NOMO-1 treated with DMSO at 0.1 percent for 48 hours (cell line): ENCODE data around the gene PTGFRN.
"Not testable (repeated sequence)": the region's sequence is repeated elsewhere in the genome, so short reads cannot be mapped to it uniquely, and the experiment has no call there.

ENCODE experiments used
- DNase-seq: peaks from one replicate; lab custom pipeline; 2025; ENCODE audit not compliant: unreplicated experiment; lab: John Stamatoyannopoulos, UW

Gene PTGFRN

DNA sequence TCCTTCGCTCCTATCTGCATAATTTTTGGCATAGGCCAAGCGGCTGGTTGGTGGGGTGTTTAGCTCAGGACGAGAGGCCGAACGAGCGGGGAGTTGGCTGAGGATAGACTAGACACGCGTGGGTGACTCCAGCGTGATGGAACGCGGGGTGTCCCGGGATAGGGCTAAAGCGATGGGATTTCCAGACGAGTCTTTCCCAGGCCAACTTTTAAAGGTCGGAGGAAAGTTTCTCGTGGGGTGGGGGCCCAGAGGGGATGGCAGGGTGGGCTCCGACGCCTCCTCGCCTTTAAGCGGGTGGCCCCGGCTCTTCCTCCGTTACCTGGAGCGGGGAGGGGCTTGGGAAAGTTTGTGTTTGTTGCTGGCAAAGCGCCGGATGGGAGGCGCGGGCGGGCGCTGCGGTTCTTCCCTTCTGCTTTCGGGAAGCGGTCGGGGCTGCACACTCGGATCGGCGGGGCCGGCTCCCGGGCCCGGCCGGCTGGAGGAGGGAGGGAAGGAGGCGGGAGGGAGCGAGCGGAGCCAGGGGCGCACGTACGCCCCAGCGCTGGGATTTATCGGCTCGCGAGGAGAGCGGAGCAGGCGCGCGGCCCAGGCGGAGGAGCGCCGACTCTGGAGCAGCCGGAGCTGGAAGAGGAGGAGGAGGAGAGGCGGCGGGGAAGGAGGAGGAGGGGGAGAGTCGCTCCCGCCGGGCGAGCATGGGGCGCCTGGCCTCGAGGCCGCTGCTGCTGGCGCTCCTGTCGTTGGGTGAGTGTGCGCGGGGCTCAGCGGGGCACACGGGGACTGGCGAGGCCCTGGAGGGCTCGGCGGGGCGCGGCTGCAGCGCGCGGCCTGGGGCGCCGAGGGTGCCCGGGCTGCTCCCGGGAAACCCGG lies at the start of gene PTGFRN:
PTGFRN (plus strand) TSS at position 405 of the 867 bp plus-strand sequence; CDS start at position 693, 288 bp downstream.
- peak; percentile 10 for DNase-seq

DNA sequence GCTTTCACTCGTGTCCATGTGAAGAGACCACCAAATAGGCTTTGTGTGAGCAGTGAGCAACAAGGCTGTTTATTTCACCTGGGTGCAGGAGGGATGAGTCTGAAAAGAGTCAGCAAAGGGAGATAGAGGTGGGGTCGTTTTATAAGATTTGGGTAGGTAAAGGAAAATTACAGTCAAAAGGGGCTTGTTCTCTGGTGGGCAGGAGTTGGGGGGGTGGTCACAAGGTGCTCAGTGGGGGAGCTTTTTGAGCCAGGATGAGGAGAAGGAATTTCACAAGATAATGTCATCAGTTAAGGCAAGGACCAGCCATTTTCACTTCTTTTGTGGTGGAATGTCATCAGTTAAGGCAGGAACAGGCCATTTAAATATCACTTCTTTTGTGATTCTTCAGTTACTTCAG lies 49.5 kb upstream of the PTGFRN start:
- DNase-seq: not testable (repeated sequence)

- no peak for DNase-seq
These were observed 48.6 kb upstream of the PTGFRN start for GRCh38 chr1:116861137-116861536.

DNA sequence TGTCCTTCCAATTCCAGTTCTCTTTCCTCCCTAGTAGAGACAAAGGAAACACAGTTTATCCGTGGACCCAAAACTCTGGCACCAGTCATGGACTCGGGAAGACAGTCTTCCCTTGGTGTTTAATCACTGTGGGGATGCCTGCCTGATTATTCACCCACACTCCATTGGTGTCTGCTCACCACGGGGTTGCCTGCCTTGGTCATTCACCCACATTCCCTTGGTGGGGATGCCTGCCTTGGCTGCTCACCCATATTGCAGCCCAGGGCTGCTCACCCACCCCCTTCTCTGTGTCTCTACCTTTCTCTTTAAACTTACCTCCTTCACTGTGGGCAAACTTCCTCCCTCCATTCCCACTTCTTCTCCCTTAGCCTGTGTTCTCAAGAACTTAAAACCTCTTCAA lies 46.7 kb upstream of the PTGFRN start:
- DNase-seq: not testable (repeated sequence)

DNA sequence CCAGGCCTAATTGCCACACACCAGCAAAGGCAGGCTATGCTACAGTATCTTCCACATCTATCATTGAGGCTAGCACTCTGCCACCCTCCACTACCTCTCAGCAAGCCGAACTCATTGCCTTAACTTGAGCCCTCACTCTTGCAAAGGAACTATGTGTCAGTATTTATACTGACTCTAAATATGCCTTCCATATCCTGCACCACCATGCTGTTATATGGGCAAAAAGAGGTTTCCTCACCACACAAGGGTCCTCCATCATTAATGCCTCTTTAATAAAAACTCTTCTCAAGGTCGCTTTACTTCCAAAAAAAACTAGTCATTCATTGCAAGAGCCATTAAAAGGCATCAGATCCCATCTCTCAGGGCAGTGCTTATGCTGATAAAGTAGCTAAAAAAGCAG lies 43.2 kb upstream of the PTGFRN start:
- not testable (repeated sequence) for DNase-seq

DNA sequence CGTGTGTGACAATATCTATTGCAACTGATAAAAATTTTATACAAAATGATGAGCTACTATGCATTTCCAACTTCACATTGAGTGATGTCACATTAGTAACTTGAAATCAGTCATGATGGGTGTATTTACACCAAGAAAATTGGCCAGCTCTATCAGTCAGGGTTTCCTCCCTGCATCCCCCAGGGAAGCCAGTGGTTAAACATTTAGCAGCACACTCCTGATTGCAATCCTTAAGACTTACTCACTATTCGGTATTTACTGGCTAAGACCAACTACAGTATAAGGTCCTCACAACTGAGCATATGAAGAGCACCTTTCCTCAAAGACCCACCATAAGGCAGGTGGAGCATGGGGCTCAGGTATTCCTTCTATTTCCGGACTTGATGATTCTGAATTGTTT lies 41.3 kb upstream of the PTGFRN start:
- no peak for DNase-seq

- no peak for DNase-seq
These were observed 40.1 kb upstream of the PTGFRN start for GRCh38 chr1:116869611-116870010.

GRCh38 chr1:116870300-116870699 lies 39.4 kb upstream of the PTGFRN start:
- DNase-seq: no peak

DNA sequence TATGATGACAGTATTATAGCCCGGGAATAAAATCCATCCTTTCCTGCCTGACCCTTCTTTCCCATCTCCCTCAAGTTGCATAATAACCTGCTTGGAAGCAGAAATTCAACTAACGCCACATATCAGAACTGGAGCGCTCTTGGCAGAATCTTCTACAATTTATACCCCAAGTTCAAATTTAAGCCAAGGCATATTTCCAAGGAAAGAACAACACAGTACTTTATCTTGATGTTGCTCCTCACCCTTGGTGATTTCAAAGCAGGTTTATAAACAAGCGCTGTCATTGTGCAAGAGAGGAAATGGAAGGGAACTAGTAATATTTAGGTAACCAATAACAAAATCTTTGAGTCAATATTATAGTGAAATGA lies 38.0 kb upstream of the PTGFRN start:
- DNase-seq: peak; percentile 27

GRCh38 chr1:116873680-116874271 lies 35.9 kb upstream of the PTGFRN start:
- no peak for DNase-seq

DNA sequence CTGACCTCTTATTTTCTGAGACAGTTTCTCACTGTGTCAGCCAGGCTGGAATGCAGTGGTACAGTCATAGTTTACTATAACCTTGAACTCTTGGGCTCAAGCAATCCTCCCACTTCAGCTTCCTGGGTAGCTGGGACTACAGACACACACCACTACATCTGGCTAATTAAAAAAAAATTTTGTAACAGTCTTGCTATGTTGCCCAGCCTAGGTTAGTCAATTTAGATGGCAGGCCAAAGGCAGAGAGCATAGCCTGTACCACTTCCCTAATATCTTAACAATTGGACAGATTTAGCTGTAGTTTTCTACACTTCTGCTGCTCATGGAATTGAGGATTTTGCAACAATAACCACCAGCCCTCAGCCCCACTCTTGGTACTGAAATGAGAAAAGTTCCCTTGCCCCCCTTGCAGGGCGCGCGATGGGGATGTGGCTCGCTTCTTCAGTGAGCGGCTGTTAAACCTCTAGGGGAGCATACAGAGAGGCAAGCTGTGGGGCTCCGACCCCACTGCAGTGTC lies 34.9 kb upstream of the PTGFRN start:
- DNase-seq: peak; percentile 80

DNA sequence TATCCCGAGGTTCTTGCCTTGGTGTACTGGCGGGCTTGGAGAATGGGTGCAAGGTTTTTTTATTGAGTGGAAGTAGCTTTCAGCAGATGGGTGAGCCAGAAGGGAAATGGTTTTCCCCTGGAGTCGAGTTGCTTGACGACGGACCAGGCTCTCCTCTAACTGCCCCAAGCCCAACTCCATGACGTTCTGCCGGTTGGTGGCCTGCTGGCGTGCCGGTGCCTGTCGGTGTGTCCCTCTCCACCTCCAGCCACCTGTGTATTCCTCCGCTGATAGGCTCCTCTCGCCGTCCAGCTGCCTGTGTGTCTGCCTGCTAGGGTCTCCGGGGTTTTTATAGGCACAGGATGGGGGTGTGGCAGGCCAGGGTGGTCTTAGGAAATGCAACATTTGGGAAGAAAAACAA lies 34.3 kb upstream of the PTGFRN start:
- DNase-seq: no peak

GRCh38 chr1:116875946-116876345 lies 33.8 kb upstream of the PTGFRN start:
- not testable (repeated sequence) for DNase-seq

GRCh38 chr1:116877141-116877818 lies 32.4 kb upstream of the PTGFRN start:
- no peak for DNase-seq

- peak; percentile 96 for DNase-seq
These were observed 30.8 kb upstream of the PTGFRN start for GRCh38 chr1:116878804-116879477.

- DNase-seq: no peak
These were observed 30.1 kb upstream of the PTGFRN start for GRCh38 chr1:116879478-116880133.

GRCh38 chr1:116880917-116881316 lies 28.8 kb upstream of the PTGFRN start:
- no peak for DNase-seq

DNA sequence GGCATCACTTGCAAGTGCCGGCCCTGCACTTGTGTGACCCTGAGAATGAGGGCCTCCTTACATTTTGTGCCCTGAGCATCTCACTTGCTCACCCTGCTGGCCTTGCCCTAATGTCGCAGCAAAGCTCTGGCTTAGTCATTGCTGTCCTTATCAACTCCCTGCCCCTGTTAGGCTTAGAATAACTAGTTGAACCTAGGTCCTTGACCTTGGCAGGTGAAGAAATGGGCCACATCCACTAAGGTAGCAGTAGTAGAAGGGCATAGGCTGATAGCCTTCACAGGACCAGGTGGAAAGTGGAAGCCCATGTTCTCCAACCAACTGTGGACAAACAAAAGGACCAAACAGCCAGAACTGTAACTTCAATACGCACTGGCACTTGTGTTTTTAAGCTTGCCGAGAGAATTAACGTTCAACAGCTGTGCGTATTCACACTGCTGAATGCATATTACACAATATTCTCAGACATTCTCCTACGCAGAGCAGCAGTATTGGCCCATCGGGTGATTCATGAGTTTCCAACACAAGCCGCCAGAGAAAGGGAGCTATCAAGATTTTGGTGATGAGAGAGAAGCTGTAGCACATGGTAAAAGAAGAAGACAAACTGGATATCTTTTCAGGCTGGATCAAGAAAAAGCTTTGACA lies 27.7 kb upstream of the PTGFRN start:
- peak; percentile 97 for DNase-seq

- no peak for DNase-seq
These were observed 26.9 kb upstream of the PTGFRN start for GRCh38 chr1:116882866-116883265.

GRCh38 chr1:116886291-116886878 lies 23.3 kb upstream of the PTGFRN start:
- DNase-seq: no peak
